IMR-90 (cell line): ENCODE measurements around the gene HDAC8. TPM values are rescaled to one million over a fixed set of nuclear protein-coding genes. Genes with fewer than 3 reads are reported as not detected.

Experiments
- ATAC-seq: fragments of 200-7000 bp; cut with Tn5 transposase; 2 replicates; pipeline ENCODE4 v1.9.1; 2020; ENCODE audit warnings: low read depth, mild to moderate bottlenecking, moderate library complexity
- BruUV-seq: library from RNA; stranded (reverse); fragments of 400-500 nt; replicated peaks from 2 replicates; lab custom pipeline; 2021; lab: Mats Ljungman, UMichigan
- CTCF ChIA-PET: fragments of 300-600 bp; formaldehyde crosslinking; extraction: SDS; loops from one replicate; lab custom pipeline; 2021; ENCODE audit warnings: antibody characterized with exemption; lab: Yijun Ruan, JAX
- POLR2A ChIA-PET: fragments of 300-600 bp; sonication (Branson Sonifier 250); formaldehyde crosslinking; loops from one replicate; lab custom pipeline; 2022; ENCODE audit warnings: antibody characterized with exemption; ENCODE audit not compliant: unreplicated experiment; lab: Charles Lee
- DNase-seq: peaks from one replicate; pipeline ENCODE4 v3.0.0; 2013
- H2AFZ ChIP-seq: replicated peaks from 2 replicates; pipeline ENCODE3; 2013; ENCODE audit warnings: low read length, mild to moderate bottlenecking; ENCODE audit not compliant: poor library complexity
- H2AK5ac ChIP-seq: 2 replicates; pipeline ENCODE4 v1.6.1; 2013; ENCODE audit warnings: low read depth, low read length, inconsistent platforms
- H2AK9ac ChIP-seq: replicated peaks from 2 replicates; pipeline ENCODE3; 2013; ENCODE audit warnings: mild to moderate bottlenecking, low read depth, low read length, moderate library complexity; ENCODE audit not compliant: poor library complexity
- H2BK120ac ChIP-seq: 2 replicates; pipeline ENCODE4 v1.6.1; 2013; ENCODE audit warnings: low read depth, low read length, inconsistent platforms
- H2BK15ac ChIP-seq: 3 replicates; pipeline ENCODE4 v1.6.1; 2013; ENCODE audit warnings: low read depth, low read length, inconsistent platforms
- H2BK20ac ChIP-seq: 2 replicates; pipeline ENCODE4 v1.6.1; 2013; ENCODE audit warnings: low read depth, mild to moderate bottlenecking, inconsistent platforms, low read length, moderate library complexity
- H2BK5ac ChIP-seq: 2 replicates; pipeline ENCODE4 v1.6.1; 2013; ENCODE audit warnings: mild to moderate bottlenecking, low read depth, low read length, inconsistent platforms; ENCODE audit not compliant: poor library complexity, severe bottlenecking
- H3K14ac ChIP-seq: replicated peaks from 2 replicates; pipeline ENCODE4 v1.6.1; 2013; ENCODE audit warnings: low read depth, low read length, inconsistent platforms
- H3K18ac ChIP-seq: 2 replicates; pipeline ENCODE4 v1.6.1; 2013; ENCODE audit warnings: low read depth, low read length, control low read depth
- H3K23ac ChIP-seq: 2 replicates; pipeline ENCODE4 v1.6.1; 2013; ENCODE audit warnings: low read depth, low read length, inconsistent platforms
- H3K27ac ChIP-seq: 2 replicates; pipeline ENCODE4 v1.5.1; 2013; ENCODE audit warnings: mild to moderate bottlenecking, control low read depth, low read length; ENCODE audit not compliant: insufficient read depth
- H3K27me3 ChIP-seq: 2 replicates; pipeline ENCODE4 v1.6.1; 2013; ENCODE audit warnings: low read length; ENCODE audit not compliant: control insufficient read depth, insufficient read depth
- H3K36me3 ChIP-seq: 2 replicates; pipeline ENCODE4 v1.6.1; 2013; ENCODE audit warnings: low read length, mixed read lengths; ENCODE audit not compliant: control insufficient read depth, insufficient read depth
- H3K4ac ChIP-seq: 2 replicates; pipeline ENCODE4 v1.6.1; 2013; ENCODE audit warnings: low read depth, low read length, inconsistent platforms
- H3K4me1 ChIP-seq: 2 replicates; pipeline ENCODE4 v1.6.1; 2013; ENCODE audit warnings: low read length, mixed read lengths; ENCODE audit not compliant: control insufficient read depth, insufficient read depth
- H3K4me2 ChIP-seq: 2 replicates; pipeline ENCODE4 v1.6.1; 2013; ENCODE audit warnings: low read depth, mild to moderate bottlenecking, control low read depth, low read length, moderate library complexity
- H3K4me3 ChIP-seq: 2 replicates; pipeline ENCODE4 v1.5.1; 2013; ENCODE audit warnings: low read depth, mild to moderate bottlenecking, control low read depth, low read length, moderate library complexity; ENCODE audit not compliant: insufficient read depth
- H3K56ac ChIP-seq: 2 replicates; pipeline ENCODE4 v1.6.1; 2013; ENCODE audit warnings: low read length, inconsistent platforms; ENCODE audit not compliant: insufficient read depth; ENCODE audit errors: extremely low read depth
- H3K79me1 ChIP-seq, 2 experiments: 2 replicates each; pipeline ENCODE4 v1.6.1; 2013; ENCODE audit warnings: low read length in 2 of 2, inconsistent platforms in 1 of 2, low read depth in 1 of 2
- H3K9ac ChIP-seq: 2 replicates; pipeline ENCODE4 v1.6.1; 2013; ENCODE audit warnings: low read depth, low read length, control low read depth
- H3K9me1 ChIP-seq: 2 replicates; pipeline ENCODE4 v1.6.1; 2013; ENCODE audit warnings: low read length, inconsistent platforms; ENCODE audit not compliant: insufficient read depth
- H3K9me3 ChIP-seq: 2 replicates; pipeline ENCODE4 v1.6.1; 2013; ENCODE audit warnings: low read length; ENCODE audit not compliant: control insufficient read depth, insufficient read depth
- H4K20me1 ChIP-seq: 2 replicates; pipeline ENCODE4 v1.6.1; 2013; ENCODE audit warnings: low read length, inconsistent platforms; ENCODE audit not compliant: insufficient read depth
- H4K5ac ChIP-seq: 2 replicates; pipeline ENCODE4 v1.6.1; 2013; ENCODE audit warnings: mild to moderate bottlenecking, low read depth, low read length, control low read depth
- H4K8ac ChIP-seq, 2 experiments: 2 replicates each; pipeline ENCODE4 v1.6.1; 2013; ENCODE audit warnings: low read depth in 2 of 2, low read length in 2 of 2, control low read depth in 1 of 2, inconsistent platforms in 1 of 2
- H4K91ac ChIP-seq: 2 replicates; pipeline ENCODE4 v1.6.1; 2013; ENCODE audit warnings: low read depth, low read length, inconsistent platforms; ENCODE audit not compliant: insufficient read depth
- RFX5 ChIP-seq: IDR thresholded peaks from 2 replicates; pipeline ENCODE4 v1.8.0; 2012; ENCODE audit warnings: low read depth, mild to moderate bottlenecking, low read length, moderate library complexity
- WGBS, 2 experiments: methylation state at CpG; one replicate each; pipeline versions ENCODE4 v1.1.5 to v1.1.7; 2013; ENCODE audit warnings: missing lambda C conversion rate in 2 of 2; ENCODE audit not compliant: insufficient read length in 1 of 2; ENCODE audit errors: extremely low coverage in 2 of 2; 5-methylcytosine and 5-hydroxymethylcytosine counted together
- dilution Hi-C: fragments of 300-500 bp; cut with HindIII; formaldehyde crosslinking; loops from one replicate; pipeline ENCODE4 v1.14.3; 2018; ENCODE audit warnings: low sequenced_read_pairs; ENCODE audit not compliant: unreplicated experiment
- in situ Hi-C: fragments of 300-500 bp; cut with MboI; formaldehyde crosslinking; loops from 3 replicates; pipeline ENCODE4 v1.14.3; 2019; ENCODE audit warnings: low sequenced_read_pairs, inconsistent platforms, mixed read lengths
- intact Hi-C: fragments of 100-400 bp; cut with micrococcal nuclease; formaldehyde crosslinking; loops from 2 replicates; pipeline ENCODE4 v1.10.0; 2022
- polyA plus RNA-seq, 3 experiments: library from polyadenylated mRNA; depleted of rRNA; stranded (reverse); fragments of >200 nt; gene quantifications; 2 replicates each; pipeline ENCODE4 v1.2.3, GENCODE V29; 2012; ENCODE audit warnings: low replicate concordance in 1 of 3
- total RNA-seq: library from RNA; depleted of rRNA; stranded (reverse); fragments of >200 nt; gene quantifications from 2 replicates; pipeline ENCODE4 v1.2.3, GENCODE V29; 2012

Gene HDAC8
- total and polyA plus RNA-seq, 2 of the 4 experiments (the other 2 are of a cell fraction), result 16.1 to 28.5 TPM

DNA sequence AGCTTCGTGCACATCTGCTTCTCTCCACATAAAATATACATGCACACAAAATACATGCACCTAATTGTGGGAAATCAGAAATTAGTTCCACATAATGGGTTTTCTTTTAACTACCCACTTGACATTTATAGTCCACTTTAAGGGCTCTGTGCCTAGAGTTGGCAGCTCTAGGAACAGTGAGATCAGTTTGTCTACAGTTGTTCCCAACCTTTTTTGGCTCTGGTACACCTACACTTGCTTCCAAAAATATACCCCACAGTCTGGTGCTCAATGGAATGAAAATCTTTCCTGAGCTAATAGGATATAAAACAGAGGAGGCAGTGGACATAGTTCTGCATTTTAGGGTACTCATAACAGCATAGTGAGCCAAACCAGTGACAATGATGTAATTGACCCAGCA lies 36.1 kb downstream of the HDAC8 start:
- no peak overlapping the region for H2BK20ac ChIP-seq
- H3K4me2 ChIP-seq, result no peak overlapping the region
- no peak for DNase-seq
- H3K18ac ChIP-seq, result no peak overlapping the region
- H2BK120ac ChIP-seq, result no peak overlapping the region
- in situ Hi-C loops (loop anchor here (5.0 to 25.0 kb wide), 2 partner anchors 289 to 524 kb away; no protein-coding TSS in a partner anchor), dilution Hi-C loops (no loop called here), intact Hi-C loops (no loop called here)
- no TSS peak for BruUV-seq
- H4K5ac ChIP-seq, result no peak overlapping the region
- H4K20me1 ChIP-seq, result no peaks in the 10 kb centered on the region
- no peak overlapping the region for H3K9ac ChIP-seq
- no peak overlapping the region for H4K91ac ChIP-seq
- TF ChIP-seq RFX5, result no peak
- no peaks in the 10 kb centered on the region for H3K36me3 ChIP-seq
- CTCF ChIA-PET, result interaction anchor here (1.2 kb wide), 1 partner anchor 291 kb away, joined by 3 read pairs; no protein-coding TSS in a partner anchor
- H2AK9ac ChIP-seq, result no peak overlapping the region
- H3K9me1 ChIP-seq, result no peaks in the 10 kb centered on the region
- POLR2A ChIA-PET, result no interaction called here
- no peaks in the 10 kb centered on the region for H3K4me1 ChIP-seq
- H3K9me3 ChIP-seq, result no peaks in the 10 kb centered on the region
- ATAC-seq, result no peak
- peaks cover 2% of the 10 kb centered on the region; the same call in 1 of the 2 replicates for H3K27me3 ChIP-seq
- no peak overlapping the region for H2AK5ac ChIP-seq
- no peak overlapping the region for H2AFZ ChIP-seq
- H2BK5ac ChIP-seq, result no peak overlapping the region
- no peak overlapping the region for H3K4me3 ChIP-seq
- H3K27ac ChIP-seq, result no peak overlapping the region
- no peak overlapping the region for H3K23ac ChIP-seq
- H3K14ac ChIP-seq, result no peak overlapping the region
- H3K79me1 ChIP-seq, result no peaks in the 10 kb centered on the region
- no peak overlapping the region for H2BK15ac ChIP-seq
- no CpG with 5 or more reads among the region's 1 CpG for WGBS, 2 experiments
- H3K4ac ChIP-seq, result no peak overlapping the region
- H4K8ac ChIP-seq, result no peak overlapping the region
- H3K56ac ChIP-seq, result no peak overlapping the region
